Coronary artery (tissue), 2 donors: ENCODE results near the gene PPP4R3A.

Experiments used
- DNase-seq: peaks from one replicate; pipeline ENCODE4 v3.0.0-alpha.2; 2017; ENCODE audit warnings: low spot score
- H3K27ac ChIP-seq, 2 donors: fragments of 200-600 bp; sonication (generic); one replicate each; pipeline ENCODE4 v1.5.1; 2016 to 2019
- H3K4me3 ChIP-seq: fragments of 200-600 bp; sonication (generic); 2 replicates; pipeline ENCODE4 v1.5.1; 2016; ENCODE audit warnings: mild to moderate bottlenecking, moderate library complexity
- TF ChIP-seq, protein P1 (sequence below): fragments of 200-600 bp; sonication (generic); IDR thresholded peaks from one replicate; pipeline ENCODE4 v1.5.1; 2019; ENCODE audit warnings: antibody characterized with exemption

The PPP4R3A gene

GRCh38 chr14:91458612-91459011 is 51.5 kb downstream of the PPP4R3A start:
- no peak for DNase-seq
- no peak overlapping the region for H3K27ac ChIP-seq
- H3K4me3 ChIP-seq = no peak overlapping the region
- TF ChIP-seq, protein P1, sequence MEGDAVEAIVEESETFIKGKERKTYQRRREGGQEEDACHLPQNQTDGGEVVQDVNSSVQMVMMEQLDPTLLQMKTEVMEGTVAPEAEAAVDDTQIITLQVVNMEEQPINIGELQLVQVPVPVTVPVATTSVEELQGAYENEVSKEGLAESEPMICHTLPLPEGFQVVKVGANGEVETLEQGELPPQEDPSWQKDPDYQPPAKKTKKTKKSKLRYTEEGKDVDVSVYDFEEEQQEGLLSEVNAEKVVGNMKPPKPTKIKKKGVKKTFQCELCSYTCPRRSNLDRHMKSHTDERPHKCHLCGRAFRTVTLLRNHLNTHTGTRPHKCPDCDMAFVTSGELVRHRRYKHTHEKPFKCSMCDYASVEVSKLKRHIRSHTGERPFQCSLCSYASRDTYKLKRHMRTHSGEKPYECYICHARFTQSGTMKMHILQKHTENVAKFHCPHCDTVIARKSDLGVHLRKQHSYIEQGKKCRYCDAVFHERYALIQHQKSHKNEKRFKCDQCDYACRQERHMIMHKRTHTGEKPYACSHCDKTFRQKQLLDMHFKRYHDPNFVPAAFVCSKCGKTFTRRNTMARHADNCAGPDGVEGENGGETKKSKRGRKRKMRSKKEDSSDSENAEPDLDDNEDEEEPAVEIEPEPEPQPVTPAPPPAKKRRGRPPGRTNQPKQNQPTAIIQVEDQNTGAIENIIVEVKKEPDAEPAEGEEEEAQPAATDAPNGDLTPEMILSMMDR = no peak

DNA sequence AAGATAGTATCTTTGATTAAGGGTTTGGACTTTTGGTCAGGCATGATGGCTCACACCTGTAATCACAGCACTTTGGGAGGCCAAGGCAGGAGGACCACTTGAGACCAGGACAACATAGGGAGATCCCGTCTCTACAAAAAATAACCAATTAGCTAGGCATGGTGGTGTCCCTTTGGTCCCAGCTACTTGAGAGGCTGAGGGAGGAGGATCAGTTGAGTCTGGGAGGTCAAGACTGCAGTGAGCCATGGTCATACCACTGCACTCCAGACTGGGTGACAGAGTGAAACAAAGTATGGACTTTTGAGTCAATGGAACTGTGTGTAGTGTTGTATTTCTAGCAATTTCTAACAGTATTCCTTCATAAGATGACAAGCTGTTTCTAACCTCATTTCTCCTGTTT is 53.8 kb downstream of the PPP4R3A start:
- TF ChIP-seq, protein P1 = no peak
- Histone ChIP-seq H3K4me3 (no peak overlapping the region), H3K27ac (no peak overlapping the region)
- DNase-seq = no peak

GRCh38 chr14:91454580-91454979 is 55.5 kb downstream of the PPP4R3A start:
- Histone ChIP-seq H3K4me3 (no peak overlapping the region), H3K27ac (no peak overlapping the region)
- TF ChIP-seq, protein P1 = no peak
- no peak for DNase-seq

DNA sequence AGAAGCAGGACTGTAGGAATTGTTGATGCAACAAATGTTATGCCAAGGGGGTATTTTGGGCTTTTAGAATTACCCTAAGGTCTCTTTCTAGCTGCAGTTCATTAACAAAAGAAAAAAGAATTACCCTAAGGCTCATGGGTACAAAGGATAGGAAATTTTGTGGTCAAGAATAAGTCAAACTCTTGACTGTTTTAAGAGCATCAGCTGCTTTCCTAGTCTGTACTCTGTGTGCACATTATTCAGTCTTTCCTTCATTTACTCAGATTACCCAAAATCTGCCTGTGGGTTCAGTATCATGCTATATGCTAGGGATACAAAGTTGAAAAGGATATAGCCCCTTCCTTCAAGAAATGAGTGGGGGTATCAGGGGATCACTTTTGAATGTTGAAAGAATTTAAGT is 56.0 kb downstream of the PPP4R3A start:
- DNase-seq = no peak
- no peak overlapping the region for H3K27ac ChIP-seq
- TF ChIP-seq, protein P1 = no peak
- no peak overlapping the region for H3K4me3 ChIP-seq

- no peak overlapping the region for H3K4me3 ChIP-seq
- no peak overlapping the region for H3K27ac ChIP-seq
- TF ChIP-seq, protein P1 = no peak
- no peak for DNase-seq
Observed at GRCh38 chr14:91453744-91454143, 56.4 kb downstream of the PPP4R3A start.

DNA sequence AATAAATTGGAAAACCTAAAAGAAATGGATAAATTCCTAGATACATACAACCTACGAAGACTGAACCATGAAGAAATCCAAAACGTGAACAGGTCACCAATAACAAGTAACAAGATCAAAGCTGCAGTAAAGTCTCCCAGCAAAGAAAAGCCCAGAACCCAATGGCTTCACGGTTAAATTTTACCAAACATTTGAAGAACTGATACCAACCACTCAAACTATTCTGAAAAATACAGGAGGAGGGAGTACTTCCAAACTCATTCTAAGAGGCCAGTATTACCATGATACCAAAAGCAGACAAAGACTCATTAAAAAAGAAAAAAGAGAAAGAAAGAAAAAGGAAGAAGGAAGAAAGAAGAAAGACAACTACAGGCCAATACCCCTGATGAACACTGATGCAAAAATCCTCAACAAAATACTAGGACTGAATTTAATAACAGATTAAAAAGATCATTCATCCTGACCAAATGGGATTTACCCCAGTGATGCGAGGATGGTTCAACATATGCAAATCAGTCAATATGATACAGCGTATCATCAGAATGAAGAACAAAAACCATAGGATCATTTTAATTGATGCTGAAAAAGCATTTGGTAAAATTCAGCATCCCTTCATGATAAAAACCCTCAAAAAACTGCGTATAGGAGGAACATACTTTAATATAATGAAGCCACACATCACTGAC is 65.6 kb downstream of the PPP4R3A start:
- H3K27ac ChIP-seq = no peak overlapping the region
- H3K4me3 ChIP-seq = no peak overlapping the region
- TF ChIP-seq, protein P1 = no peak
- no peak for DNase-seq

DNA sequence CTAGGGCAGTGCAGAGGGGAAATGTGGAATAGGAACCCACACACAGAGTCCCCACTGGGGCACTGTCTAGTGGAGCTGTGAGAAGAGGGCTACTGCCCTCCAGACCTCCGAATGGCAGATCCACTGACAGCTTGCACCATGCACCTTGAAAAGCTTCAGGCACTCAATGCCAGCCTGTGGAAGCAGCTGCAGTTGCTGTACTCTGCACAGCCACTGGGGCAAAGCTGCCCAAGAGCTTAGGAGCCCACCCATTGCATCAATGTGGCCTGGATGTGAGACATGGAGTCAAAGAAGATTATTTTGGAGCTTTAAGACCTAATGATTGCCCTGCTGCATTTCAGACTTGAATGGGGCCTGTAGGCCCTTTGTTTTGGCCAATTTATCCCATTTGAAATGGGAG is 70.8 kb downstream of the PPP4R3A start:
- Histone ChIP-seq H3K4me3 (no peak overlapping the region), H3K27ac (no peak overlapping the region)
- TF ChIP-seq, protein P1 = no peak
- DNase-seq = no peak
